KOPT-K1 (cell line): ENCODE results near the gene ARRB1.
"Not testable (repeated sequence)": the region's sequence is repeated elsewhere in the genome, so short reads cannot be mapped to it uniquely, and the experiment has no call there.

Experiments
- H3K27ac ChIP-seq: fragments of 200-600 bp; sonication (generic); 2 replicates; pipeline ENCODE4 v1.5.1; 2016; ENCODE audit warnings: antibody characterized with exemption, mild to moderate bottlenecking, low read depth, low read length; ENCODE audit not compliant: poor library complexity, severe bottlenecking
- H3K36me3 ChIP-seq: fragments of 200-600 bp; sonication (generic); 2 replicates; pipeline ENCODE4 v1.5.1; 2017; ENCODE audit warnings: antibody characterized with exemption, mild to moderate bottlenecking, low read length, moderate library complexity; ENCODE audit not compliant: insufficient read depth
- H3K9me3 ChIP-seq: fragments of 200-600 bp; sonication (generic); 2 replicates; pipeline ENCODE4 v1.5.1; 2017; ENCODE audit warnings: antibody characterized with exemption, low read length, mild to moderate bottlenecking; ENCODE audit not compliant: insufficient read depth, poor library complexity, severe bottlenecking

The ARRB1 gene

DNA sequence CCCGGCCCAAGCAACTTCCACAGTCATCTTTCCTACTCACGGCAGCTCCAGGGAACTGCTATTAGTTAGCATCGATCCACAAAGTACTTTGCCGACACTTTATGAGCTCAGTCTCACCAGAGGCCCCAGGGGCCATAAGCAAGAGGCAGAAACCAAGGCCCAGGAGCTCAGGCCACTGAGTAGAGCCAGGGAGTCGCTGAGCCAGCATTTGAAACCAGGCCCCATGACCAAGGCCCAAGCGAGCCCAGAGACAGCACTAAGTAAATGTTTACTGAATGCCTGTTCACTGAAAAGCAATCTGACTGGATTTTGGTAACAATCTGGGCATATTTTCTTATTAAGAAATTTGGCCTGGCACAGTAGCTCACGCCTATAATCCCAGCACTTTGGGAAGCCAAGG is 43.3 kb downstream of the ARRB1 start:
- H3K36me3 ChIP-seq = no peaks in the 10 kb centered on the region
- H3K9me3 ChIP-seq = no peaks in the 10 kb centered on the region
- no peak overlapping the region for H3K27ac ChIP-seq

DNA sequence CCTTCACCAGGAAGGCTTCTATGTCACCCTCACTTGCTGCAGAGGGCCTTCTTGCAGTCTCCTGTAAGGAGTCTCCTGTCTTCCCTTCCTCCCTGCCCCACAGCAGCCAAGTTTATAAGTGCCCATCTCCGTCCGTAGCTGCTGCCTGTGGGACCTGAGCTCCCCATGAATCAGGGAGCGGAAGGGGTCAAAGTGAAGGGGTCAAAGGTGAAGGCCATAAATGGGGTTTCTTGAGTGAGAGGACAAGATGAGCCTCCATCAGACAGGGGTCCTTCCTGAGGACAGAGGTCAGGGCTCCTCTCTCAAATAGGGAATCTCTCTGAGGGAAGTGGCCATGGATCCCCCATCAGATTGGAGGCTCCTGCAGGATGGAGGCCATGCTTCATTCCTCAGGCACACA is 44.4 kb downstream of the ARRB1 start:
- no peak overlapping the region for H3K27ac ChIP-seq
- no peaks in the 10 kb centered on the region for H3K36me3 ChIP-seq
- H3K9me3 ChIP-seq = no peaks in the 10 kb centered on the region

DNA sequence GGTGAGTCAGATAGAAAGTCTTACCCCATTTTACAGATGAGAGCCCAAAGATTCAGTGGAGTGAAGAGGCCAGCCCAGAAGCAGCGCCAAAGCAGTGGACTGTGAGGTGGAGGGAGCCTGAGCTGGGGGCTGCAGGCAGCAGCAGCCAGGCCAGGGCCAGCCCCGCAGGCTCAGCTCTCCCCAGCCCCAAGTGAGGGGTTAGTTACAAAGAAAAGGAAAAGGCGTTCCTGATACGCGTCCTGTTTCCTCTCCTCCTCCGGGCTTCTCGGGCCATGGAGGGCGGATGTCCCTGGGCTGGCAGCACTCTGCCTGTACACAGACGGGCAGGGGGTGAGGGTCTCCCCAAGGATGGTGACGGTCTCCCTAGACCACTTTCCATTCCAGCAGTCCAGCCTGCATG is 44.9 kb downstream of the ARRB1 start:
- no peak overlapping the region for H3K27ac ChIP-seq
- H3K36me3 ChIP-seq = no peaks in the 10 kb centered on the region

DNA sequence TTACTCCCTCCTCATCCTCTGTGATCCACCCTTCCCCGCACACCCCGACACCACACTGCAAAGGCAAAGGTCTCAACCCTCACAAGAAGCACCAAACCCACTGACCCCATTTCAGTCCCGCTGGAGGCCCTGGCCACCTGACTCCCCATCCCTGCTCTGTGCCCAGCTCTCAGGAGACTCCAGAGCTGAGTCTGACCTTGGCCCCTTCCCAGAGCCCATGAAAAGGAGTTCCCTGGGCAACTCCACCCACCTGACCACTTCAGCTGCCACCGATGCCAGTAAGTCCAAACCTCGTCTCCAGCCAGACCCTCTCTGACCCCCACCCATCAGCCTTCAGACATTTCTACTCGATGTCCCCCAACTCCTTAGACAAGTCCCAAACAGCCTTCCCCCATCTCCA is 45.5 kb downstream of the ARRB1 start:
- no peaks in the 10 kb centered on the region for H3K36me3 ChIP-seq
- no peak overlapping the region for H3K27ac ChIP-seq
- no peaks in the 10 kb centered on the region for H3K9me3 ChIP-seq

More for the DNA sequence above, 44.9 kb downstream of the ARRB1 start:
- H3K9me3 ChIP-seq = no peaks in the 10 kb centered on the region

DNA sequence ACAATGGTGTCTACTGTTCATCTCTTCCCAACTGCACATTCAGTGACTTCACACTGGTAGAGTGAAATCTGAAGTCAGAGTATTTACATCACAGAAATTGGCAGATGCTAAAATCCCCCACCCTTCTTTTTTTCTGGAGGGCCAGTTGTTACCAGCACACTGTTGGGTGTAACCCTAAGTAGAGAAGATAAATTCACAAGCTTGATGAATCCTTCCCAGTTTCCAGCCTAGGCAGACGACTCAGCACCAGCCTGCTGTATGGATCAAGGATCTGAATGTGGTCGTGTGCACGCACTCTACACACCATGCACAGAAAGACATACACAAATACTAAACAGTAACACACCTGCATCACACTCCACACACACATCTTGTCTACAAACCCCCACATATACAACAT is 46.0 kb downstream of the ARRB1 start:
- Histone ChIP-seq H3K36me3 (no peaks in the 10 kb centered on the region), H3K27ac (no peak overlapping the region), H3K9me3 (no peaks in the 10 kb centered on the region)

- not testable (repeated sequence) for H3K36me3 ChIP-seq, H3K9me3 ChIP-seq, H3K27ac ChIP-seq
These were observed 46.5 kb downstream of the ARRB1 start for GRCh38 chr11:75304941-75305340.

DNA sequence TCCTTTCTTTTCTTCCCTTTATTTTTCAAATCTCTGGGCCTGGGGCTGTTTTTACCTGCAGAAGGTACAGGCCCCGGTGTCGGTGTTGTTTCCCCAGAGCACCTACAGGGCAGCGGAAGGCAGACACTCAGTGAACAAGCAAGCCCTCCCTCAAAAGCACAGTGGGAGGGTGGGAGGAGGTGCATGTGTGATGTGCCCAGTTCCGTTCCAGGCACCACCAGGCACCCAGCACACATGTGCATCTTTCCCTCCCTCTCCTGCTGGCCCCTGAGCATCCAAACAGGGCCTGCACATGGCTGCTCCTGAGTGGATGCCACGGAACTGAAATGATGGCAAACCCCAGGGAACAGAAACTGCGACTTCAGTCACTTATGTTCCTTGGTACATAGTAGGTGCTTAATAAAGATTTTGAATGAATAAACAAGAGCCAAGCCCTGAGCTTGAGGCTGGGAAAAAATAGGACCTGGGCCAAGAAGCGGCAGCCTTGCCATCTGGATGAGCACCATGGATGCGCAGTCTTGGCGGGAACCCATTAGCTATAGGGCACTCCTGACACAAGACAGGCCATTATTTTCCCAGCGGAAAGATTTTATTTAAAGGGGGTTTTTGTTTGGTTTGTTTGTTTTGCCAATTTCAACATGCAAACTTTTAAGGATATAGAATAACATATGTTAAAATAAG is 47.8 kb downstream of the ARRB1 start:
- H3K36me3 ChIP-seq = no peaks in the 10 kb centered on the region
- H3K27ac ChIP-seq = no peak overlapping the region
- no peaks in the 10 kb centered on the region for H3K9me3 ChIP-seq

DNA sequence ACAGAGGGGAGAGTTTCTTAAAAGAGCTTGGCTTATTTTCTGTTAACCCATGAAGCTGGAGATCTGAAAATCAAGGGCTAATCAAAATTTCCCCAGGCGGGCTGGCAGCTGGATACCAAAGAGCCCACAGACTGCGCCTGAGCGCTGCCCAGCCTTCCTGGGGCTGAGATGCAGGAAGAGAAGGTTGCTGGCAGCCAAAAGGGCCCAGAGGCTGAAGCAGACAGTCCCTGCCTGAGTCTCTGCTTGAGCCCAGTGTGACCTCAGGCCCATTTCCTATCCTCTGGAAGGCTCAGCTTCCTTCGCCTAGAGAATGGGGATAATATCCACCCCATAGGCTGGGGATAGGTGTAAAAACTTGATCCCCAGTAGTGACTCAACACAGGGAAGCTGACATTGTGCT is 49.1 kb downstream of the ARRB1 start:
- H3K27ac ChIP-seq = no peak overlapping the region
- H3K36me3 ChIP-seq = no peaks in the 10 kb centered on the region
- no peaks in the 10 kb centered on the region for H3K9me3 ChIP-seq

DNA sequence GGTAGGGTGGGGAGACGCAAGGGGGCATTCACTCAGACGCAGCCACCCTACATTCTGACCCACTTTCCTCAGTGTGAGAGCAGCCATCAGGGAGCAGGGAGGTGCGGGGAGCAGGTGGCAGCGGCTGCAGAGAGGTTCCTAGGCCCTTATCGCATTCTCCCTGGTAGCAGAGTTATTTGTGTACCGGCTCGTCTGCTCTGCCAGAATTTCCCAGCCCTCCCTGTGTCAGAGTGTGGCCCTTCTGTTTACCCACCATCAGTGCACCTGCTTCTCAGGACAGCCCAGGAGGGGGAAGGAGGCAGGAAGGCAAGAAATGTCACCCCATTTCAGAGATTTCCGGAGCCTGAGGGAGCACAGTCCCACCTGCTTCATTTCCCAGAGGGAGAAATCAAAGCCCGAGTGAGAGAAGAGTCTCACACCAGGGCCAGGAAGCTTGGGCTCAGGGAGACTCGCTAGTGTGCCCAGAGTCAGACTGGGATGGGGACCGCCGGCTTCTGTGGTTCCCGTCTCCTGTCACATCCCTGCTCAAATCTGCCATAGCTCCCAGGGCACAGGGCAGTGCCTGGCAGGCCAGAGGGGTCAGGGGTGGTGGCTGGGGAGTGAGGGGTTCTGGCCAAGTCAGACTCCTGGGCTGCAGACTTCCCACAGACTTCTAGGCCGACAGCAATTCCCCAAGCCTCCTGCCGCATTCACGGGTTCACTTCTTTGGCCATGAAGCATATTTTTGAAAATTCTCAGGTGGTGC is 49.7 kb downstream of the ARRB1 start:
- no peaks in the 10 kb centered on the region for H3K36me3 ChIP-seq
- no peaks in the 10 kb centered on the region for H3K9me3 ChIP-seq
- H3K27ac ChIP-seq = no peak overlapping the region

DNA sequence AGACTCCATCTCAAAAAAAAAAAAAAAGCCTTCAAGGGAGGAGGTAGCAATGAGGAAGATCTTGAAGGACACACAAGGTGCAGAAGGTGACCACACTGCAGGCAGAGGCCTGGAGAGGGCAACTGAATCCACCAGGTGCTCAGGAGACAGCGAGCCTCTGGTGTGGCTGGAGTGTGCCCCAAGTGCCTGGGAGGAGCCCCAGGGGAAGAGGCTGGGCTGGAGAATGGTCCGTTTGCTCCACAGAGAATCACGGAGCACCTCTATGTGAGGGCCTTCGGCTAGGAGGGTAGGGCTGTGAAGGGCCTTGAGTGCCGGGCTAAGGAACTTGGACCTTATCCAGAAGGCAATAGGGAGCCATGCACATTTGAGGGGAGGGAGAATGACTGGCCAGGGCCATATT is 50.3 kb downstream of the ARRB1 start:
- Histone ChIP-seq H3K9me3 (no peaks in the 10 kb centered on the region), H3K36me3 (no peaks in the 10 kb centered on the region), H3K27ac (no peak overlapping the region)

GRCh38 chr11:75298976-75299260 is 52.5 kb downstream of the ARRB1 start:
- Histone ChIP-seq H3K36me3 (no peaks in the 10 kb centered on the region), H3K27ac (no peak overlapping the region), H3K9me3 (no peaks in the 10 kb centered on the region)

DNA sequence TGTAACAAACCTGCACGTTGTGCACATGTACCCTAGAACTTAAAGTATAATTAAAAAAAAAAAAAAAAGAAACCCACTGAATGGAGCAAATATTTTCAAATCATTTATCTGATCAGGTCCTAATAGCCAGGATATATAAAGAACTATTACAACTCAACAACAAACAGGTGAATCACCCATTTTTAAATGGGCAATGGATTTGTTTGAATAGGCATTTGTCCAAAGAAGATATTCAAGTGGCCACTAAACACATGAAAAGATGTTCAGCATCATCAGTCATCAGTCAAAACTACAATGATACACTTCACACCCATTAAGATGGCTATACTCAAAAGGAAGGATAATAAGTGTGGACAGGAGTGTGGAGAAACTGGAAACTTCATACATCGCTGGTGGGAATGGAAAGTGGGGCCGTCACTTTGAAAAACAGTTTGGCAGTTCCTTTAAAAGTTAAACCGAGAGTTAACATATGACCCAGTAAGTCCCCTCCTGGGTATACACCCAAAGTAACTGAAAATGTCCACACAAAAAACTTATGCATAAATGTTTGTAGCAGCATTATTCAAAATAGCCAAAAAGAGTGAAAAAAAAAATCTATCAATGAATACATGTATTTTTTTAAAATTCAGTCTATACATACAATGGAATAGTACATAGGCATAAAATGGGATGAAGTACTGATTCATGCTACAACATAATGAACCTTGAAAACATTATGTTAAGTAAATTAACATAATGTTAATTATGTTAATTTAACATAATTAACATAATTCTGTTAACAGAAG is 53.1 kb downstream of the ARRB1 start:
- H3K36me3 ChIP-seq = no peaks in the 10 kb centered on the region
- H3K9me3 ChIP-seq = no peaks in the 10 kb centered on the region
- H3K27ac ChIP-seq = no peak overlapping the region

- Histone ChIP-seq H3K36me3 (no peaks in the 10 kb centered on the region), H3K9me3 (no peaks in the 10 kb centered on the region), H3K27ac (no peak overlapping the region)
These were observed 57.6 kb downstream of the ARRB1 start for GRCh38 chr11:75293903-75294302.

GRCh38 chr11:75292943-75293342 is 58.5 kb downstream of the ARRB1 start:
- Histone ChIP-seq H3K27ac (no peak overlapping the region), H3K9me3 (no peaks in the 10 kb centered on the region), H3K36me3 (no peaks in the 10 kb centered on the region)

GRCh38 chr11:75291741-75292140 is 59.7 kb downstream of the ARRB1 start:
- H3K27ac ChIP-seq = no peak overlapping the region
- no peaks in the 10 kb centered on the region; the same call in 1 of the 2 replicates for H3K36me3 ChIP-seq
- H3K9me3 ChIP-seq = no peaks in the 10 kb centered on the region
